HG03432 (cell line): Measurements from ENCODE around the gene OR3A3.

ENCODE experiments used
- ATAC-seq: cut with Tn5 transposase; IDR thresholded peaks from one replicate; pipeline ENCODE4 v1.9.1; 2021; ENCODE audit warnings: mild to moderate bottlenecking, moderate library complexity; ENCODE audit not compliant: unreplicated experiment

OR3A3 gene

GRCh38 chr17:3471599-3471998 is 60.4 kb downstream of the OR3A3 start, which contains the start of gene SPATA22:
Gene SPATA22, minus strand, starts transcription at chr17:3471819. Its CDS starts 2,494 bp downstream, at chr17:3469325.
- ATAC-seq: no peak

GRCh38 chr17:3472137-3472536 is 61.0 kb downstream of the OR3A3 start:
- ATAC-seq: no peak
